WTC11 (cell line): ENCODE results near the gene UAP1.

Experiments used
- CREM ChIP-seq: sonication (generic); formaldehyde crosslinking; IDR thresholded peaks from 2 replicates; pipeline ENCODE4 v1.8.1; 2022; ENCODE audit warnings: mild to moderate bottlenecking, missing genetic modification reagents, moderate library complexity
- CTCF ChIP-seq: fragments of 200-600 bp; IDR thresholded peaks from 2 replicates; pipeline ENCODE4 v1.8.0; 2022; ENCODE audit warnings: antibody characterized with exemption
- MYBL2 ChIP-seq: sonication (generic); formaldehyde crosslinking; IDR thresholded peaks from 2 replicates; pipeline ENCODE4 v1.8.1; 2023; ENCODE audit warnings: mild to moderate bottlenecking, moderate library complexity, missing genetic modification reagents
- ZNF219 ChIP-seq: sonication (generic); formaldehyde crosslinking; IDR thresholded peaks from 2 replicates; pipeline ENCODE4 v1.8.0; 2023; ENCODE audit warnings: missing genetic modification reagents, mild to moderate bottlenecking, borderline replicate concordance

DNA sequence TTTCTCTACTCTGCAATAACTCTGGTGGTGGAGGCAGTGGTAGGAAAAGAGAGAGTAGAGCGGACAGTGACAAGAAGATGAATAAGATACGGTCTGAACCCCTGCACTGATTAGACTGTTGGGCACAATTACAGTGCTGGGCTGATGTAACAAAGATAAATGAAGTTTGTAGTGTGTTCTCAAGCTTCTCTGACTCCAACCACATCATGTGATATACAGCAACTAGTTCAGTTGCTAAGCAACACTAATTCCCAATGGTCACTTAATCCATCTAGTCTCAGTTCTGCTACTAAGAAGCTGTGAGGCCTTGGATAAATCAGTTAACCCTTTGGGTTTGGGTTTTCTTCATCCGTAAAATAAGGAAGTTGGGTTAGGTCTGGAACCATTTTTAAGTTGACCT is 88.1 kb downstream of the UAP1 start:
- TF ChIP-seq CTCF (no peak), MYBL2 (CRISPR knock-in tag) (no peak), CREM (CRISPR knock-in tag) (no peak), ZNF219 (CRISPR knock-in tag) (no peak)
